Measurements from ENCODE around the gene LIN54. TPM values are rescaled to one million over a fixed set of nuclear protein-coding genes. Genes with fewer than 3 reads are reported as not detected.

The LIN54 gene
- total and polyA plus RNA-seq, 9 of the 15 experiments (the other 6 are each of a cell fraction or from before 2014, with no cell fraction given) = 2.2 to 22.5 (median 15.8) TPM

DNA sequence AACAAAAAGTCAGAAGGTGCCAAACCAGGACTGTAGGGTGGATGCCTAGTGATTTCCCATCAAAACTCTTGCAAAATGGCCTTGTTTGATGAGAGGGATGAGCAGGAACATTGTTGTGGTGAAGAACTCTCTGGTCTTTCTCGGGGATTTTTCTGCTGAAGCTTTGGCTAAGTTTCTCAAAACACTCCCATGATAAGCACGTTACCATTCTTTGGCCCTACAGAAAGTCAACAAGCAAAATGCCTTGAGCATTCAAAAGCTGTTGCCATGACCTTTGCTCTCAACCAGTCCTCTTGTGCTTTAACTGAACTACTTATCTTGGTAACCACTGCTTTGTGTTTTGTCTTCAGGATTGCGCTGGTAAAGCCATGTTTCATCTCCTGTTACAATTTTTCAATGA lies 116.7 kb downstream of the LIN54 start:
- Histone ChIP-seq H3K4me1 (replicated peaks in 1 of 2; ENCODE audit: control insufficient read depth in 2 of 2, insufficient read depth in 2 of 2, low read length in 2 of 2) (peaks cover 3 to 9% of the 10 kb centered on the region in 2 experiments), H3K4me2 (ENCODE audit: insufficient read depth, low read length) (no peak overlapping the region), H3K79me2 (ENCODE audit: control insufficient read depth, insufficient read depth, low read length) (peaks cover 78% of the 10 kb centered on the region), H3K27me3 (ENCODE audit: control insufficient read depth in 2 of 2, insufficient read depth in 2 of 2, low read length in 2 of 2) (no peaks in the 10 kb centered on the region), H3K9ac (ENCODE audit: insufficient read depth in 1 of 2, low read depth in 2 of 2, low read length in 2 of 2) (no peak overlapping the region), H3K27ac (ENCODE audit: extremely low read depth, low read depth, low read length) (no peak overlapping the region), H3K36me3 (ENCODE audit: control insufficient read depth, insufficient read depth, low read length) (peaks cover 63% of the 10 kb centered on the region), H3K9me3 (replicated peaks; ENCODE audit: control insufficient read depth, insufficient read depth, low read depth, low read length) (no peaks in the 10 kb centered on the region), H3K9me1 (ENCODE audit: control insufficient read depth, insufficient read depth, low read length) (no peaks in the 10 kb centered on the region), H4K20me1 (replicated peaks; ENCODE audit: control insufficient read depth, insufficient read depth, low read length) (peaks cover 7% of the 10 kb centered on the region; the same call in 1 of the 2 replicates), H3K4me3 (no peak overlapping the region), H2AFZ (ENCODE audit: low read depth, low read length) (no peak overlapping the region)
- FAIRE-seq (no peak), ATAC-seq (no peak), DNase-seq (ENCODE audit: extremely low read depth in 1 of 4, low spot score in 3 of 4) (no peak)
- intact Hi-C loops (cut with micrococcal nuclease) (no loop called here), in situ Hi-C loops (cut with MboI) (no loop called here)
- CTCF ChIA-PET (ENCODE audit: low intra/inter-chr PET ratio) = no interaction called here
- WGBS (ENCODE audit: insufficient coverage, low coverage, missing lambda C conversion rate) = 46% methylated on average over 3 of the region's 3 CpGs
- POLR2A ChIA-PET = interaction anchor here (0.9 kb wide), 1 partner anchor 141 kb away, joined by 3 read pairs; the partner anchor contains the start of gene COPS4
- no TSS peak for BruUV-seq (replicated peaks)
- TF ChIP-seq PML (IDR thresholded peaks at IDR 0.05; ENCODE audit: low read length) (peak; percentile 15; the same call in 1 of the 2 replicates), KDM4B (IDR thresholded peaks at IDR 0.05; ENCODE audit: borderline replicate concordance in 2 of 2, low read depth in 1 of 2) (no peak), CBFA2T3 (IDR thresholded peaks at IDR 0.05) (no peak), OTX1 (CRISPR knock-in tag; IDR thresholded peaks at IDR 0.05) (no peak), ZNF384 (IDR thresholded peaks at IDR 0.05; ENCODE audit: low read depth, low read length) (no peak), NR2C1 (IDR thresholded peaks at IDR 0.05) (peak; percentile 51; the same call in 1 of the 2 replicates), NR2C1 (tag; IDR thresholded peaks at IDR 0.05) (no peak), GABPA (tag; conservative IDR thresholded peaks at IDR 0.05; ENCODE audit: low read depth) (no peak), XRCC5 (IDR thresholded peaks at IDR 0.05; ENCODE audit: low read depth, low read length) (no peak), JUNB (CRISPR knock-in tag; conservative IDR thresholded peaks at IDR 0.05) (no peak), MED1 (CRISPR knock-in tag; IDR thresholded peaks at IDR 0.05; ENCODE audit: borderline replicate concordance) (no peak), SOX6 (IDR thresholded peaks at IDR 0.05) (no peak), ZSCAN29 (IDR thresholded peaks at IDR 0.05) (no peak), RUNX1 (IDR thresholded peaks at IDR 0.05; ENCODE audit: low read depth) (no peak), POU5F1 (IDR thresholded peaks at IDR 0.05; ENCODE audit: borderline replicate concordance, low read depth, low read length, partially characterized antibody) (no peak), TAL1 (IDR thresholded peaks at IDR 0.05) (no peak), POLR2A (conservative IDR thresholded peaks at IDR 0.05) (0 out of 2 replicates have a peak, but pooled peaks have one; percentile 30), ZBTB17 (CRISPR knock-in tag; IDR thresholded peaks at IDR 0.05) (no peak), ZNF174 (CRISPR knock-in tag; IDR thresholded peaks at IDR 0.05) (no peak), FOXK2 (conservative IDR thresholded peaks at IDR 0.05 in 1 of 2, IDR thresholded peaks at IDR 0.05 in 1 of 2; ENCODE audit: low read depth in 2 of 2) (0 out of 4 replicates have a peak, but pooled peaks of 1 of the 2 experiments have one; percentile 30), RBFOX2 (IDR thresholded peaks at IDR 0.05; ENCODE audit: low read depth, low read length) (no peak)
- TF ChIP-seq, protein P1, sequence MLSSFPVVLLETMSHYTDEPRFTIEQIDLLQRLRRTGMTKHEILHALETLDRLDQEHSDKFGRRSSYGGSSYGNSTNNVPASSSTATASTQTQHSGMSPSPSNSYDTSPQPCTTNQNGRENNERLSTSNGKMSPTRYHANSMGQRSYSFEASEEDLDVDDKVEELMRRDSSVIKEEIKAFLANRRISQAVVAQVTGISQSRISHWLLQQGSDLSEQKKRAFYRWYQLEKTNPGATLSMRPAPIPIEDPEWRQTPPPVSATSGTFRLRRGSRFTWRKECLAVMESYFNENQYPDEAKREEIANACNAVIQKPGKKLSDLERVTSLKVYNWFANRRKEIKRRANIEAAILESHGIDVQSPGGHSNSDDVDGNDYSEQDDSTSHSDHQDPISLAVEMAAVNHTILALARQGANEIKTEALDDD (IDR thresholded peaks at IDR 0.05) = peak; percentile 71
- TF ChIP-seq, protein P2, sequence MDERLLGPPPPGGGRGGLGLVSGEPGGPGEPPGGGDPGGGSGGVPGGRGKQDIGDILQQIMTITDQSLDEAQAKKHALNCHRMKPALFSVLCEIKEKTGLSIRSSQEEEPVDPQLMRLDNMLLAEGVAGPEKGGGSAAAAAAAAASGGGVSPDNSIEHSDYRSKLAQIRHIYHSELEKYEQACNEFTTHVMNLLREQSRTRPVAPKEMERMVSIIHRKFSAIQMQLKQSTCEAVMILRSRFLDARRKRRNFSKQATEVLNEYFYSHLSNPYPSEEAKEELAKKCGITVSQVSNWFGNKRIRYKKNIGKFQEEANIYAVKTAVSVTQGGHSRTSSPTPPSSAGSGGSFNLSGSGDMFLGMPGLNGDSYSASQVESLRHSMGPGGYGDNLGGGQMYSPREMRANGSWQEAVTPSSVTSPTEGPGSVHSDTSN (CRISPR knock-in tag; IDR thresholded peaks at IDR 0.05; ENCODE audit: low read depth) = no peak
- TF ChIP-seq, protein P2 (tag; conservative IDR thresholded peaks at IDR 0.05; ENCODE audit: low read depth) = no peak
